GM18951 (cell line): Measurements from ENCODE around the gene CD27.
"Not testable (repeated sequence)": the region's sequence is repeated elsewhere in the genome, so short reads cannot be mapped to it uniquely, and the experiment has no call there.

ENCODE experiments used
- POLR2A ChIP-seq: IDR thresholded peaks from 4 replicates; pipeline ENCODE4 v1.6.1; 2011; ENCODE audit warnings: mild to moderate bottlenecking; ENCODE audit not compliant: insufficient read length, insufficient read depth; ENCODE audit errors: extremely low read depth
- in situ Hi-C: fragments of 300-500 bp; cut with MboI; formaldehyde crosslinking; loops from one replicate; pipeline ENCODE4 v1.12.0; 2022; ENCODE audit warnings: low sequenced_read_pairs, mixed read lengths, inconsistent platforms; ENCODE audit not compliant: unreplicated experiment

The CD27 gene

DNA sequence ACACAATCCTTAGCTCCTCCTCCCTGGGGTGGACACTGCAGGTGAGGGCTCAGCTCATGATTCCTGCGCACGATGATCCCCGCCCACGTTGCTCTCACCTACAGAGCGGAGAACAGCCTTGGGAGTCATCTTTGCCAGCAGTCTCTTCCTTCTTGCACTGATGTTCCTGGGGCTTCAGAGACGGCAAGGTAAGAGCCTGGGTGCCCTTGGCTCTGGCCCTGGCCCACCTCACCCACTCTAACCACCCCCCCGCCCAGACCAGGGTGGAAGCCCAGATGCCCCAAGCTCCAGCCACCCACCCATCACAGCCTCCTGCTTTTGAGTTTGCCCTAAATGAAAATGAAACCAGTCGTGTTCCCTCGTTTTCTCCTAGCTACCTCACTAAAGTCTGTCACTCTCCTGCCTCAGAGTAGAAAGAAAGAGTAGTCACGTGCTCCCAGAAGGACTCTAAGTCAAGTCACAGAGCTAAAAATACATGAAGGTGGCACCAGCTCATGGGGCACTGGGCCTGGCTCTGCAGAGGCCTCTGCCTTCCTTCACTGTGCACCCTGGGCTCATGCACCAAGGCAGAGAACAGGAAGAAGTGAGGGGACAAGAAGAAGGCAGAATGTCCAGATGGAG, 16.1 kb downstream of the CD27 start:
- in situ Hi-C loops = no loop called here
- no peak for TF ChIP-seq POLR2A

DNA sequence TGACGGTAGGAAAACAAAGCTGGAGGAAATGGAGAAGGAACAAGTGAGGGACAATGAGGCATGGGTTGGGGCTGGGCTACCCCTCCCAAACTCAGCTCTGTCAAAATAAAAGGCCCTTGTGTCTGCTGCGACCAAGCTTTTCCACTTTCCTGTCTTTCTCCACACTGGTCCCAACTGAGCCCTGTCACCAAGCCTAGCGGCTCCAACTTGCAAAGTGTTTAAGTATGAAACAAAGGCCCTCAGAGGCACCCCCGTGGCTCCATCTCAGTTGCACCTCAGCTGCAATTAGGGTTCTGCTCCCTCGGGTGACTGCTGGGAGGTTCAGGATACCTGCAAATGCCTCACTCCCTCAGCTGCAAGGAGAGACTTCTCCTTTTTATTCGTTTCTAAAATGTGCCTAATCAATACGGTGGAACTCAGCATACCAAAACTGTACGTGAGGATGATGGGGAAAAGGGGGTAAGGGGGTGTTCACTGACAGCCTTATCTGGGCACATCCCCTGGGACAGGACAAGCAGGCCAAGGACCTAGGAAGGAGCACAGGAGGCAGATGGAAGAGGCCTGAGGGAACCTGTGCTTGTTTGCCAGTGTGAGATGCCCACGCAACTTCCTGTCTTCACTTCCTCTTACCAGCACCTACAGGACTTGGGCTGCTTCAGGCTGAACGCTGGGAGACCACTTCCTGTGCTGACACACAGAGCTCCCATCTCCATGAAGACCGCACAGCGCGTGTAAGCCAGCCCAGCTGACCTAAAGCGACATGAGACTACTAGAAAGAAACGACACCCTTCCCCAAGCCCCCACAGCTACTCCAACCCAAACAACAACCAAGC, 16.9 kb downstream of the CD27 start:
- in situ Hi-C loops = no loop called here
- peak; percentile 60 for TF ChIP-seq POLR2A

DNA sequence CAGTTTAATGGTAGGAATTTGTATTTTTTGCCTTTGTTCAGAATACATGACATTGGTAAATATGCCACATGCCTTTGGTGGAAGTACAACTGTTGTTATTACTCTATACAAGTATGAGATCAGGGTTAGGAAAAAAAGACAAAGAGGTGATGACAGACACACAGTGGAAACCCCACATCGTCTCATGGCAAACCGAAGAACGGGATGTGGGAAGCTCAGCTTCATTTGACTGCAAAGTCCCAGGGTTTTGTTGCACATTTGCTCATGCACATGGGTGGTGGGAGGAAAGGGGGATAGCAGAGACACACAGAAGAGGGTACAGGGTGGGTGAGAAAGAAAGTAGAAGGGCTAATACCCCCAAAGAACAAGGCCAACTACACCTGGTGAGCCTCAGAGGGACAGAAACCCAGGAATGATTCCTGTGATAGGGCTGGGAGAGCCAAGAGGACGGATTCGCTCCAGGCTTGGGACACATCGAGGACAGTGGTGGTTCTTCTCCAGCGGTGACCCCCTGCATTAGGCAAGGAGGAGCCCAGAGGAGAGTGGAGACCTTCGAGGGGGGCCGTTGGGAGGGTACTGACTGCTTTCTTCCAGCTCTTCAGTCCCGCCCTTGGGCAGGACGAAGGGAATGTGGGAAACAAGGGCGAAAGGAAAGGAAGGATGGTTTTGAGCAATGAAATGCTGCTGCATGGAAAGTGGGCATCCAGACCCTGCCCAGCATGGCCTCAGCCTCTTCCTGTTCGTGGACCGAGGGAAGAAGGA, 17.7 kb downstream of the CD27 start:
- in situ Hi-C loops = no loop called here
- TF ChIP-seq POLR2A = peak; percentile 18

DNA sequence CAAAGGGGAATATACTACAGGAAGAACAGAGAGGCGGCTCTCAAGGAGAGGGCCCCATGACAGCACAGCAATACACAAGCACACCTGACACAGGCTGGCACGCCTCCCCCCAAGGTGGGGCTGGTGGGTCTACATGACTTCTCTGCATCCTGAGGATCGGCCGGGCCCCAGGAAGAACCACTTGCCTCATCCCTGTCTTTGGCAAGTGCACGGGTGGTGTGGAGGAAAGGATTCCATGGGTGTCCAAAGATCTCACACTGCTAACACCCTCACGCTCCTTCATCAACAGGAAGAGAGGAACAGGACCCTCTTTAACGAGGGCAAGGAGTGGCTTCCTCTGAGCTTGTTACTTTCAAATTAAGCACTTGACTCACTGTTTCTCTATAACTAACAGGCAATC, 18.5 kb downstream of the CD27 start:
- in situ Hi-C loops = no loop called here
- no peak for TF ChIP-seq POLR2A

DNA sequence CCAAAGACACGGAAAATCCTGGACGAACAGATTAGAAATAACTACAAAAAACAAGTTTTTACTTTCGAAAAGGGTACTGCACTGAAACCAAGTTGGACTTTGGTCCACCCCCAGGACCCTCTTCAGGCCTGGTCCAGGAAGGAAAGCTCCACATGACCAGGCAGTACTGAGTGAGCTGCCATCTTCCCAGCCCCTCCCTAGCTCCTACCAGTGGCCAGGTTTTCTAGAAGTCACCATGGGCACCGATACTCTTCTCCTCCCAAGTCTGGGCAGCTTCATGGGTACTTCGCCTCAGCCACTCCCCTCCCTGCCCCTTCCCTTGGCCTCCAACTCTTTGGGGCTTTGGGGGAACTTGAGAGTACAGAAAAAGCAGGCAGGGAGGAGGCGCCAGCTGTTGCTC, 19.1 kb downstream of the CD27 start:
- TF ChIP-seq POLR2A = no peak
- in situ Hi-C loops = no loop called here

DNA sequence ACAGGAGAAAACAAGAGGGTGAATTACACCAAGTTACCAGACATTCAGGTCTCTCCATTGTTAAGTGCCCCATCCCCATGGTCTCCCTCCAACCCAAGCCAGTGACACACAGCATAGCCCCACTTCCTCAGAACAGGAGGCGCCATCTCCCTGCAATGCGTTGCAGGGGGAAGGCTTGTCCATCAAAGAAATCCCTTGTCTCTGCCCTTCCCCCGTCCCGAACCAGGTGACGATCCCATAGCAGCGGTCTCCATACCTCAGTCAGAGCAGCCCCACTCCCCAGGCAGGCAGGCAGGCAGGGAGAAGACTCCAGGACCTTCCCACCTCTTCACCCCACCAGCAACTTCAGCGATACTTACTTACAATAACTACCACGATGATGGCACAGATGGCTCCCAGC, 19.8 kb downstream of the CD27 start:
- no peak for TF ChIP-seq POLR2A
- in situ Hi-C loops = no loop called here

DNA sequence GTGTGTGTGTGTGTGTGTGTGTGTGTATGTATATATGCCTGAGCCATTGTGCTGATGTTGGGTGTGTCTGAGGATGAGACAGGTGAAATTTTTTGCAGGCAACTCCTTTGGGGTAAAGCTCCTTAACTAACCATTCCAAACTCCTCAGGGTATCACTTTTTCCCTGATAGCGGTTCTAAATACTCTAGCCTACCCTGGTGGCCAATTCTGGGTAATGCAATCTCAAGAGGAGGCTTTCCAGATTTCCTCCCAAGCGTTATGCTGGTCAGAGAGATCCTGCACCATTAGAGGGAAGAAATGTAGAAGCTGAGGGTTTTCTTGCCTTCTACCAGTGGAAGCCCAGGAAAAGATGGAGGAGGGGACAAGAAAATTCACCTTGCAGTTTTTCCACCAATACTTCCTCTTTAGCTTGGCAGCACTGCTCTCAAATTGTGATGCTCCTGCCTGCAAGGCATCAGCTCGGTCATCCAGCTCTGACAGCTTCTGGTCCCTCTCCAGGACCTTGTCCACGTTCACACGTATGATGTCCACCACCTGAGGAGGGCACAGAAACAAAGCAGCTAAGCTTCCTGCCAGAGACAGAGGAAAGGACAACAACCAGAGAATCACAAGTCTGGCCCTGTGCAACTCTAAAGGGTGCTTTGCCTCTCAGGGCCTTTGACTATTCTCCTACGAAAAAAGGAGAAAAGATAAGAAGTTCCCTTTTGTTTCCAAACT, 20.9 kb downstream of the CD27 start:
- in situ Hi-C loops = no loop called here
- no peak for TF ChIP-seq POLR2A

DNA sequence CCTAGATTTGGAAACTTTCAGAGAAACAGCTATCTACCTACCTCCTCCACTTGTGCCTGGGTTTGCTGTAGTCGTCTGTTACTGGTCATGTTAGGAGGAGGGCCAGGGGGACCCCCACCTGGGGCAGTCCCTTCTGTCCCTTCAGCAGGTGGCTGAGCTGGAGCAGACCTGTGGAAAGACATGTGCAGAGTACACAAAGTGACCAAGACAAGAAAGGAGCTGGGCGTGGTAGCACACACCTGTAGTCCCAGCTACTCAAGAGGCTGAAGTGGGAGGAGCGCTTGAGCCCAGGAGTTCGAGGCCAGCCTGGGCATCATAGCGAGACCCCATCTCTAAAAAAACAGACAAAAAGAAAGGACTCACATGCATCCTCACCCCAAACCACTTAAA, 21.4 kb downstream of the CD27 start:
- in situ Hi-C loops = no loop called here
- TF ChIP-seq POLR2A = no peak

DNA sequence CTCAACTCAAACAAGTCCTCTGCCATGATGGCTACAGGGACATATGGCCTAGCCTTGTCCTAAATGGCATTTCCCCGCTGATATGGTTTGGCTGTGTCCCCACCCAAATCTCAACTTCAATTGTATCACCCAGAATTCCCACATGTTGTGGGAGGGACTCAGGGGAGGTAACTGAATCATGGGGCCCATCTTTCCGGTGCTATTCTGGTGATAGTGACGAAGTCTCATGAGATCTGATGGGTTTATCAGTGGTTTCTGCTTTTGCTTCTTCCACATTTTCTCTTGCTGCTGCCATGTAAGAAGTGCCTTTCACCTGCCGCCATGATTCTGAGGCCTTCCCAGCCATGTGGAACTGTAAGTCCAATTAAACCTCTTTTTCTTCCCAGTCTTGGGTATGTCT, 22.0 kb downstream of the CD27 start:
- in situ Hi-C loops = not testable (repeated sequence)

DNA sequence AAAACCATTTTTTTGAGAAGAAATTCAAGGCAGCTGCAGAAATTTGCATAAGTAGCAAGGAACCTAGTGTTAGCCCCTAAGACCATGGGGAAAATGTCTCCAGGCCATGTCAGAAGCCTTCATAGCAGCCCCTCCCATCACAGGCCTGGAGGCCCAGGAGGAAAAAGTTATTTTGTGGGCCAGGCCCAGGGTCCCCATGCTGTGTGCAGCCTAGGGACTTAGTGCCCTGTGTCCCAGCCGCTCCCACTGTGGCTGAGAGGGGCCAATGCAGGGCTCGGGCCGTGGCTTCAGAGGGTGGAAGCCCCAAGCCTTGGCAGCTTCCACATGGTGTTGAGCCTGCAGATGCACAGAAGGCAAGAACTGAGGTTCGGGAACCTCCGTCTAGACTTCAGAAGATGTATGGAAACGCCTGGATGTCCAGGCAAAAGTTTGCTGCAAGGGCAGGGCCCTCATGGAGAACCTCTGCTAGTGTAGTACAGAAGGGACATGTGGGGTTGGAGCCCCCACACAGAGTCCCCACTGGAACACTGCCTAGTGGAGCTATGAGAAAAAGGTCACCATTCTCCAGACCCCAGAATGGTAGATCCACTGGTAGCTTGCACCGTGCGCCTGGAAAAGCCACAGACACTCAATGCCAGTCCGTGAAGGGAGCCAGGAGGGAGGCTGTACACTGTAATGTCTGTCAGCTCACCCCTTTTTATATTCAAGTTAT, 23.0 kb downstream of the CD27 start:
- in situ Hi-C loops = not testable (repeated sequence)

DNA sequence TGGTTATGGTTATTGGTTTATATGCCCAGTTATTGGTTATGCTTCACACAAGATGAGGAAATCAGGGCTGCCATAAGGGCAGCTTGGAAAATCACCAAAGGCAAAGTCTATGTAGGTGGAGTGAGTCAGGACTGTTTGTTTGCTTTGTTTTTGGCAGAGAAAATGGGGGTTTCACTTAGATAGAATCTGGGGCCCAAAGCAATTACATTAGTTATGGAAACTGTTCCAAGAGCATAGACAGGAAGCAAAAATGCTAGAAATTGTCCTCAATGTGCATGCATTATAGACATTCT, 23.5 kb downstream of the CD27 start:
- no peak for TF ChIP-seq POLR2A
- in situ Hi-C loops = no loop called here

DNA sequence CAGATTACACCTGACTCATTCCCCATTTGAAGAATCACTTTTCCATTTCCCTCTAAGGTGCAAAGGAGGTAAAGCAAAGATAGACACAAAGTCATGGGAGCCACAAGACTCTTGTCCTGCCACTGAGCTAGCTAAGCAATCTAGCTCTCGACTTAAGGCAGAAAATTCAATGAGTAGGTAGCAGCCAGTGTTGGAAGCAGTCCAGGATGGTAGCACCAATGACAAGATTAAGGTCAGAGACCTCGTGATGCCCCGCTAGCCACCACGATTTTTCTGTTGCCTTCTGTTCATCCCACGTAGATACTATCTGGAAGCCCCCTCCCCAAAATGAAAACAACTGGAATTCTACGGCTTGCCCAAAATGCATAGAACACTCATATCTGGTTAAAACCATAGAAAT, 24.3 kb downstream of the CD27 start:
- in situ Hi-C loops = no loop called here
- TF ChIP-seq POLR2A = no peak
